Tongue (tissue), 2 donors: ENCODE data around the gene TMCC1. TPM values are rescaled to one million over a fixed set of nuclear protein-coding genes. Genes with fewer than 3 reads are reported as not detected.
A peak's percentile ranks its signal among the peaks of the same experiment; 100 is the strongest.

Experiments used
- DNase-seq: peaks from one replicate; pipeline ENCODE4 v3.0.0-alpha.2; 2015
- total RNA-seq: library from RNA; depleted of rRNA; stranded (reverse); fragments of >200 nt; gene quantifications from one replicate; pipeline ENCODE4 v1.2.3, GENCODE V29; 2014

The TMCC1 gene
- total RNA-seq, 1 donor from 2014 or later, result 49.1 TPM

- peak; percentile 56 for DNase-seq
Observed at GRCh38 chr3:129608087-129608935, 285.2 kb downstream of the TMCC1 start.

GRCh38 chr3:129607391-129608068 lies 286.0 kb downstream of the TMCC1 start:
- no peak for DNase-seq

GRCh38 chr3:129606636-129607390 lies 286.7 kb downstream of the TMCC1 start, which contains the start of gene PLXND1:
Gene PLXND1, minus strand, starts transcription at chr3:129606676. Its CDS starts 37 bp downstream, at chr3:129606639.
- DNase-seq, result peak; percentile 76

- peak; percentile 55 for DNase-seq
Observed at GRCh38 chr3:129605922-129606635, 287.4 kb downstream of the TMCC1 start.

- DNase-seq, result peak; percentile 60
Observed at GRCh38 chr3:129605203-129605921, 288.1 kb downstream of the TMCC1 start.

GRCh38 chr3:129604767-129605166 lies 288.7 kb downstream of the TMCC1 start:
- no peak for DNase-seq

- no peak for DNase-seq
Observed at GRCh38 chr3:129603991-129604749, 289.3 kb downstream of the TMCC1 start.

GRCh38 chr3:129603561-129603942 lies 290.0 kb downstream of the TMCC1 start:
- no peak for DNase-seq

GRCh38 chr3:129602730-129603560 lies 290.6 kb downstream of the TMCC1 start:
- peak; percentile 77 for DNase-seq

GRCh38 chr3:129602309-129602708 lies 291.2 kb downstream of the TMCC1 start:
- no peak for DNase-seq

- no peak for DNase-seq
Observed at GRCh38 chr3:129601713-129602112, 291.8 kb downstream of the TMCC1 start.

GRCh38 chr3:129600348-129600747 lies 293.2 kb downstream of the TMCC1 start:
- DNase-seq, result no peak

GRCh38 chr3:129599607-129600006 lies 293.9 kb downstream of the TMCC1 start:
- DNase-seq, result no peak

GRCh38 chr3:129599073-129599472 lies 294.4 kb downstream of the TMCC1 start:
- DNase-seq, result no peak

- DNase-seq, result no peak
Observed at GRCh38 chr3:129598484-129598883, 295.0 kb downstream of the TMCC1 start.

- peak; percentile 31 for DNase-seq
Observed at GRCh38 chr3:129598000-129598381, 295.5 kb downstream of the TMCC1 start.
